HepG2 (cell line): Measurements from ENCODE around the gene POU2AF2. TPM values are rescaled to one million over a fixed set of nuclear protein-coding genes. Genes with fewer than 3 reads are reported as not detected.

Experiments
- FUBP1 ChIP-seq: sonication (generic); formaldehyde crosslinking; IDR thresholded peaks from 2 replicates; pipeline ENCODE4 v1.5.1; 2020; ENCODE audit warnings: missing genetic modification reagents, mild to moderate bottlenecking, borderline replicate concordance
- GMEB1 ChIP-seq: sonication (generic); formaldehyde crosslinking; IDR thresholded peaks from 2 replicates; pipeline ENCODE4 v1.5.1; 2020; ENCODE audit warnings: missing genetic modification reagents, mild to moderate bottlenecking, borderline replicate concordance
- HOXD1 ChIP-seq: sonication (generic); formaldehyde crosslinking; IDR thresholded peaks from 2 replicates; pipeline ENCODE4 v1.5.0; 2020; ENCODE audit warnings: missing genetic modification reagents
- MBD4 ChIP-seq: IDR thresholded peaks from 2 replicates; pipeline ENCODE4 v1.6.1; 2012; ENCODE audit warnings: low read length, inconsistent platforms, borderline replicate concordance
- PBX2 ChIP-seq: IDR thresholded peaks from 2 replicates; pipeline ENCODE4 v1.6.1; 2016; ENCODE audit warnings: control low read depth
- SIX4 ChIP-seq: sonication (generic); formaldehyde crosslinking; IDR thresholded peaks from 2 replicates; pipeline ENCODE4 v1.4.0; 2020; ENCODE audit warnings: missing genetic modification reagents
- SOX5 ChIP-seq: IDR thresholded peaks from 2 replicates; pipeline ENCODE4 v1.6.1; 2016; ENCODE audit warnings: borderline replicate concordance
- SPEN ChIP-seq: sonication (generic); formaldehyde crosslinking; IDR thresholded peaks from 2 replicates; pipeline ENCODE4 v1.5.1; 2020; ENCODE audit warnings: low read depth, mild to moderate bottlenecking, missing genetic modification reagents
- TFE3 ChIP-seq: IDR thresholded peaks from 2 replicates; pipeline ENCODE4 v1.6.1; 2016
- U2AF2 ChIP-seq: fragments of 200-400 bp; formaldehyde crosslinking; IDR thresholded peaks from 2 replicates; pipeline ENCODE4 v1.6.1; 2017; ENCODE audit warnings: low read depth, mild to moderate bottlenecking, low read length
- ZBTB25 ChIP-seq: IDR thresholded peaks from 2 replicates; pipeline ENCODE4 v1.6.1; 2018; ENCODE audit warnings: missing genetic modification reagents
- ZBTB37 ChIP-seq: sonication (generic); formaldehyde crosslinking; IDR thresholded peaks from 2 replicates; pipeline ENCODE4 v1.4.0; 2020; ENCODE audit warnings: mild to moderate bottlenecking, missing genetic modification reagents
- ZNF292 ChIP-seq: sonication (generic); formaldehyde crosslinking; IDR thresholded peaks from 2 replicates; pipeline ENCODE4 v1.8.1; 2022; ENCODE audit warnings: mild to moderate bottlenecking, low read depth, missing genetic modification reagents, borderline replicate concordance
- ZNF335 ChIP-seq: sonication (generic); formaldehyde crosslinking; IDR thresholded peaks from 2 replicates; pipeline ENCODE4 v1.4.0; 2020; ENCODE audit warnings: missing genetic modification reagents
- ZNF547 ChIP-seq: sonication (generic); formaldehyde crosslinking; IDR thresholded peaks from 2 replicates; pipeline ENCODE4 v1.5.1; 2020; ENCODE audit warnings: mild to moderate bottlenecking, missing genetic modification reagents
- ZSCAN21 ChIP-seq: sonication (generic); formaldehyde crosslinking; IDR thresholded peaks from 2 replicates; pipeline ENCODE4 v1.8.0; 2022; ENCODE audit warnings: mild to moderate bottlenecking, missing genetic modification reagents, moderate library complexity, borderline replicate concordance
- polyA plus RNA-seq, 8 experiments: library from polyadenylated mRNA; depleted of rRNA in 3 of 8; stranded (reverse) in 7 of 8; unstranded in 1 of 8; fragments of >200 nt; fragmentation: Illumina TruSeq in 4 of 8; extraction: Trizol in 4 of 8; gene quantifications; 2 replicates each; pipeline versions ENCODE4 v1.2.1 to v1.2.3, GENCODE V29; 2011 to 2016; ENCODE audit warnings: low read depth in 4 of 8, missing spikeins in 1 of 8, mixed read lengths in 1 of 8; ENCODE audit not compliant: insufficient read depth in 1 of 8
- total RNA-seq, 5 experiments: library from RNA; depleted of rRNA; stranded (reverse); fragments of >200 nt; fragmentation: Illumina TruSeq; extraction: Trizol; gene quantifications; 2 replicates each; pipeline ENCODE4 v1.2.3, GENCODE V29; 2016; ENCODE audit warnings: low read depth in 1 of 5
- TF ChIP-seq, protein P1 (sequence below): sonication (generic); formaldehyde crosslinking; IDR thresholded peaks from 2 replicates; pipeline ENCODE4 v1.4.0; 2020; ENCODE audit warnings: missing genetic modification reagents

Gene POU2AF2
- total and polyA plus RNA-seq, 2 of the 13 experiments (the other 11 are each of a cell fraction or from before 2014, with no cell fraction given): 0.11 TPM; not detected in 1

- TF ChIP-seq MBD4 (no peak), U2AF2 (no peak), SOX5 (CRISPR knock-in tag) (no peak), ZSCAN21 (CRISPR knock-in tag) (no peak), SPEN (no peak), FUBP1 (no peak), HOXD1 (CRISPR knock-in tag) (no peak), ZBTB37 (no peak), ZNF547 (CRISPR knock-in tag) (no peak), PBX2 (CRISPR knock-in tag) (no peak), GMEB1 (CRISPR knock-in tag) (no peak), ZNF335 (CRISPR knock-in tag) (no peak), TFE3 (CRISPR knock-in tag) (no peak), ZBTB25 (CRISPR knock-in tag) (no peak), SIX4 (CRISPR knock-in tag) (no peak), ZNF292 (peak; percentile 54; the same call in 1 of the 2 replicates)
- TF ChIP-seq, protein P1, sequence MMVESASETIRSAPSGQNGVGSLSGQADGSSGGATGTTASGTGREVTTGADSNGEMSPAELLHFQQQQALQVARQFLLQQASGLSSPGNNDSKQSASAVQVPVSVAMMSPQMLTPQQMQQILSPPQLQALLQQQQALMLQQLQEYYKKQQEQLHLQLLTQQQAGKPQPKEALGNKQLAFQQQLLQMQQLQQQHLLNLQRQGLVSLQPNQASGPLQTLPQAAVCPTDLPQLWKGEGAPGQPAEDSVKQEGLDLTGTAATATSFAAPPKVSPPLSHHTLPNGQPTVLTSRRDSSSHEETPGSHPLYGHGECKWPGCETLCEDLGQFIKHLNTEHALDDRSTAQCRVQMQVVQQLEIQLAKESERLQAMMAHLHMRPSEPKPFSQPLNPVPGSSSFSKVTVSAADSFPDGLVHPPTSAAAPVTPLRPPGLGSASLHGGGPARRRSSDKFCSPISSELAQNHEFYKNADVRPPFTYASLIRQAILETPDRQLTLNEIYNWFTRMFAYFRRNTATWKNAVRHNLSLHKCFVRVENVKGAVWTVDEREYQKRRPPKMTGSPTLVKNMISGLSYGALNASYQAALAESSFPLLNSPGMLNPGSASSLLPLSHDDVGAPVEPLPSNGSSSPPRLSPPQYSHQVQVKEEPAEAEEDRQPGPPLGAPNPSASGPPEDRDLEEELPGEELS: no peak
Observed at GRCh38 chr11:111330234-111330893, 84.8 kb downstream of the POU2AF2 start (continued).
